WTC11 (cell line): ENCODE results near the gene RCVRN.

ENCODE experiments used
- CTCF ChIP-seq: fragments of 200-600 bp; IDR thresholded peaks from 2 replicates; pipeline ENCODE4 v1.8.0; 2022; ENCODE audit warnings: antibody characterized with exemption
- HMGXB4 ChIP-seq: sonication (generic); formaldehyde crosslinking; IDR thresholded peaks from 2 replicates; pipeline ENCODE4 v1.8.1; 2023; ENCODE audit warnings: mild to moderate bottlenecking, moderate library complexity, missing genetic modification reagents

GRCh38 chr17:9951803-9952202 is 46.7 kb upstream of the RCVRN start:
- TF ChIP-seq CTCF (no peak), HMGXB4 (CRISPR knock-in tag) (no peak)
